PC-3 (cell line): Measurements from ENCODE around the gene SF3A1. TPM values are rescaled to one million over a fixed set of nuclear protein-coding genes. Genes with fewer than 3 reads are reported as not detected.

Experiments
- ATAC-seq: fragments of 200-7000 bp; cut with Tn5 transposase; 2 replicates; pipeline ENCODE4 v1.9.1; 2020; ENCODE audit warnings: mild to moderate bottlenecking, moderate library complexity
- BruUV-seq: library from RNA; stranded (reverse); fragments of 400-500 nt; replicated peaks from 2 replicates; lab custom pipeline; 2021; lab: Mats Ljungman, UMichigan
- CTCF ChIA-PET: fragments of 300-600 bp; sonication (Branson Sonifier 250); formaldehyde crosslinking; loops from one replicate; lab custom pipeline; 2022; ENCODE audit warnings: antibody characterized with exemption; lab: Charles Lee
- POLR2A ChIA-PET: fragments of 300-600 bp; sonication (Branson Sonifier 250); formaldehyde crosslinking; loops from one replicate; lab custom pipeline; 2022; ENCODE audit warnings: antibody characterized with exemption; ENCODE audit not compliant: unreplicated experiment; lab: Charles Lee
- DNase-seq: peaks from one replicate; pipeline ENCODE4 v3.0.0-alpha.2; 2015
- H2AFZ ChIP-seq: fragments of 300-600 bp; sonication (generic); 2 replicates; pipeline ENCODE4 v1.6.0; 2016; ENCODE audit warnings: antibody characterized with exemption, low read length
- H3F3A ChIP-seq: fragments of 300-600 bp; sonication (generic); one replicate; pipeline ENCODE4 v1.6.0; 2017; ENCODE audit warnings: antibody characterized with exemption, low read length, control low read depth, mild to moderate bottlenecking; ENCODE audit not compliant: unreplicated experiment
- H3K27ac ChIP-seq: fragments of 300-600 bp; sonication (generic); 2 replicates; pipeline ENCODE4 v1.5.1; 2016; ENCODE audit warnings: mild to moderate bottlenecking, low read length
- H3K27me3 ChIP-seq: fragments of 300-600 bp; sonication (generic); 2 replicates; pipeline ENCODE4 v1.6.1; 2016; ENCODE audit warnings: low read length, mixed read lengths
- H3K36me3 ChIP-seq: fragments of 300-600 bp; sonication (generic); 2 replicates; pipeline ENCODE4 v1.6.1; 2016; ENCODE audit warnings: low read depth, mixed run types, low read length, mixed read lengths
- H3K4me1 ChIP-seq: fragments of 300-600 bp; sonication (generic); 2 replicates; pipeline ENCODE4 v1.5.1; 2016; ENCODE audit warnings: low read length; ENCODE audit not compliant: insufficient read depth
- H3K4me2 ChIP-seq: fragments of 300-600 bp; sonication (generic); 2 replicates; pipeline ENCODE4 v1.6.0; 2016; ENCODE audit warnings: low read length
- H3K4me3 ChIP-seq: fragments of 300-600 bp; sonication (generic); 2 replicates; pipeline ENCODE4 v1.5.1; 2016; ENCODE audit warnings: mild to moderate bottlenecking, low read length, mixed read lengths
- H3K79me2 ChIP-seq: fragments of 300-600 bp; sonication (generic); 2 replicates; pipeline ENCODE4 v1.6.1; 2017; ENCODE audit warnings: low read length, mixed read lengths
- H3K9ac ChIP-seq: fragments of 300-600 bp; sonication (generic); 2 replicates; pipeline ENCODE4 v1.6.0; 2016; ENCODE audit warnings: mild to moderate bottlenecking, low read length
- H3K9me2 ChIP-seq: fragments of 300-600 bp; sonication (generic); replicated peaks from 2 replicates; pipeline ENCODE4 v1.6.1; 2016; ENCODE audit warnings: mixed run types, low read length, mixed read lengths
- H3K9me3 ChIP-seq: fragments of 300-600 bp; sonication (generic); 2 replicates; pipeline ENCODE4 v1.6.1; 2016; ENCODE audit warnings: low read length, mixed read lengths
- H4K20me1 ChIP-seq: fragments of 300-600 bp; sonication (generic); 2 replicates; pipeline ENCODE4 v1.6.1; 2016; ENCODE audit warnings: low read length, mixed read lengths
- EZH2 ChIP-seq: fragments of 300-600 bp; sonication (generic); IDR thresholded peaks from one replicate; pipeline ENCODE4 v1.6.1; 2017; ENCODE audit warnings: antibody characterized with exemption, mild to moderate bottlenecking, low read length; ENCODE audit not compliant: unreplicated experiment
- EZH2phosphoT487 ChIP-seq: fragments of 300-600 bp; sonication (generic); IDR thresholded peaks from 2 replicates; pipeline ENCODE4 v1.6.1; 2018; ENCODE audit warnings: mild to moderate bottlenecking, antibody characterized with exemption, low read length, borderline replicate concordance
- intact Hi-C: fragments of 100-400 bp; cut with micrococcal nuclease; formaldehyde crosslinking; loops from 2 replicates; pipeline ENCODE4 v1.9.0; 2023
- total RNA-seq: library from RNA; depleted of rRNA; stranded (reverse); fragments of >200 nt; gene quantifications from 2 replicates; pipeline ENCODE4 v1.2.3, GENCODE V29; 2014
- TF ChIP-seq, protein P1 (sequence below): fragments of 300-600 bp; sonication (generic); conservative IDR thresholded peaks from 2 replicates; pipeline ENCODE4 v1.5.1; 2017; ENCODE audit warnings: antibody characterized with exemption, low read depth, mild to moderate bottlenecking, low read length

SF3A1 gene
- total RNA-seq, 1 experiment from 2014 or later = 59.2 TPM

DNA sequence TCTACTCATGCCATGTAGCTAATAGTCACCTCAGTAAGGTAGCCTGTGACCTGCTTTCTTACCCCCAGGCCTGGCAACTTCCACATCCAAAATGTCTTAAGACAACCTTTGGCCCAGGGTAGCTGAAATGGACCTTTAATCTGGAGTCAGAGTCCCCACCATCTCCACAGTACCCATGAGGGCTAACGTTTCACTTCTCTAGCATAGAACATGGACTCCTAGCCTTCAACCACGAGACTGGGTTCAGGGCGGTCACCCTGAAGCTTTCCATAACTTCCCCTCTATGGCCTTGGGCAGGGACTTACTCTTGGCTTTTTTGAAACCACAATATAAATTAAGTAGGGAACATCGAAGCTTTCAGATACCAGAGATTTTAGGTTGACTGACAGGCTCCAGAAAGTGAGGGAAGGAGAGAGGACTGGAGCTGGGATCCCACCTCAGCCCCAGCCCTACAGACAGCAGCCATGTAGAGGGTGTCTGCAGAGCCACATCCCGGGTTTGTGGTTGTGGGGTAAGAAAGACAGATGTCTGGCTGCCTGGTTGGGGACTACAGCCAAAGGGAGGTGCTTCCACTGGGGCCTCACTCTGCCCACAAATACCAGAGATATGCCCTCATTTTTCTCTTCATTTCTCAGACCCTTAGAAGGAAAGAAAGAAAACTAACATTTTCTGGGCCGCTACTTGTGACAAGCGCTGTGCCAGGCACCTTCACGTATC, 32.5 kb downstream of the SF3A1 start:
- DNase-seq (no peak), ATAC-seq (no peak)
- no peaks in the 10 kb centered on the region for H3K36me3 ChIP-seq
- no peak overlapping the region for H3K4me3 ChIP-seq
- H3K9ac ChIP-seq = no peak overlapping the region
- no TSS peak for BruUV-seq
- H3F3A ChIP-seq = no peaks in the 10 kb centered on the region
- no peak overlapping the region for H3K27ac ChIP-seq
- H3K9me2 ChIP-seq = no peaks in the 10 kb centered on the region
- no peaks in the 10 kb centered on the region for H3K9me3 ChIP-seq
- no peaks in the 10 kb centered on the region for H4K20me1 ChIP-seq
- H3K4me2 ChIP-seq = peak overlapping the region; percentile 92; the same call in 1 of the 2 replicates
- ChIA-PET POLR2A (no interaction called here), CTCF (no interaction called here)
- peaks cover 51% of the 10 kb centered on the region for H3K79me2 ChIP-seq
- TF ChIP-seq, protein P1, sequence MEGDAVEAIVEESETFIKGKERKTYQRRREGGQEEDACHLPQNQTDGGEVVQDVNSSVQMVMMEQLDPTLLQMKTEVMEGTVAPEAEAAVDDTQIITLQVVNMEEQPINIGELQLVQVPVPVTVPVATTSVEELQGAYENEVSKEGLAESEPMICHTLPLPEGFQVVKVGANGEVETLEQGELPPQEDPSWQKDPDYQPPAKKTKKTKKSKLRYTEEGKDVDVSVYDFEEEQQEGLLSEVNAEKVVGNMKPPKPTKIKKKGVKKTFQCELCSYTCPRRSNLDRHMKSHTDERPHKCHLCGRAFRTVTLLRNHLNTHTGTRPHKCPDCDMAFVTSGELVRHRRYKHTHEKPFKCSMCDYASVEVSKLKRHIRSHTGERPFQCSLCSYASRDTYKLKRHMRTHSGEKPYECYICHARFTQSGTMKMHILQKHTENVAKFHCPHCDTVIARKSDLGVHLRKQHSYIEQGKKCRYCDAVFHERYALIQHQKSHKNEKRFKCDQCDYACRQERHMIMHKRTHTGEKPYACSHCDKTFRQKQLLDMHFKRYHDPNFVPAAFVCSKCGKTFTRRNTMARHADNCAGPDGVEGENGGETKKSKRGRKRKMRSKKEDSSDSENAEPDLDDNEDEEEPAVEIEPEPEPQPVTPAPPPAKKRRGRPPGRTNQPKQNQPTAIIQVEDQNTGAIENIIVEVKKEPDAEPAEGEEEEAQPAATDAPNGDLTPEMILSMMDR = no peak
- TF ChIP-seq EZH2phosphoT487 (no peak), EZH2 (no peak)
- no peaks in the 10 kb centered on the region for H3K27me3 ChIP-seq
- peaks cover 28% of the 10 kb centered on the region for H3K4me1 ChIP-seq
- intact Hi-C loops = no loop called here
- H2AFZ ChIP-seq = no peak overlapping the region

DNA sequence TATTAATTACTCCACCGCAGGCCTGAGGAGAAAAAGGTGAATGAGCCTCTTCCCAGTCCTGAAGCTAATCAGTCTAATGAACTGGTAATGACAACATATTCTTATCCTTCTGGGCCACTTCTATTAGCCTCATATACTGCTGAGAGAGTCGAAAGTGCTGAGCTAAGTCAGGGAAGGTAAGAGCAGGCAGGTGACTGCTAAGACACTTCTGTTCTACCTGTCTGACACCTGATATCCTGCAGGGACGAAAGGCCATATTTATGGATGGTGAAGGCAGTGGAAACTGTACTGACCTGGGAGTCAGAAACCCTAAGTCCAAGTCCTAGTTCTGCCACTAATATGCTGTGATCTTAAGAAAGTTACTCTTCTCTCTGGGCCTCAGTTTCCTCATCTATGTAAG, 33.4 kb downstream of the SF3A1 start:
- Histone ChIP-seq H3K4me2 (no peak overlapping the region), H2AFZ (no peak overlapping the region), H3K79me2 (peaks cover 56% of the 10 kb centered on the region), H3K9me2 (no peaks in the 10 kb centered on the region), H3K4me3 (no peak overlapping the region), H4K20me1 (no peaks in the 10 kb centered on the region), H3K27me3 (no peaks in the 10 kb centered on the region), H3K36me3 (no peaks in the 10 kb centered on the region), H3K4me1 (peaks cover 28% of the 10 kb centered on the region), H3K9me3 (no peaks in the 10 kb centered on the region), H3F3A (no peaks in the 10 kb centered on the region), H3K9ac (no peak overlapping the region), H3K27ac (no peak overlapping the region)
- TF ChIP-seq EZH2phosphoT487 (no peak), EZH2 (no peak)
- TF ChIP-seq, protein P1 = no peak
- BruUV-seq = no TSS peak
- CTCF ChIA-PET = no interaction called here
- DNase-seq = no peak
- POLR2A ChIA-PET = interaction anchor here (0.6 to 0.7 kb wide), 2 partner anchors 18 to 35 kb away, joined by 3 to 7 read pairs; no protein-coding TSS in a partner anchor
- intact Hi-C loops = no loop called here
- ATAC-seq = no peak

DNA sequence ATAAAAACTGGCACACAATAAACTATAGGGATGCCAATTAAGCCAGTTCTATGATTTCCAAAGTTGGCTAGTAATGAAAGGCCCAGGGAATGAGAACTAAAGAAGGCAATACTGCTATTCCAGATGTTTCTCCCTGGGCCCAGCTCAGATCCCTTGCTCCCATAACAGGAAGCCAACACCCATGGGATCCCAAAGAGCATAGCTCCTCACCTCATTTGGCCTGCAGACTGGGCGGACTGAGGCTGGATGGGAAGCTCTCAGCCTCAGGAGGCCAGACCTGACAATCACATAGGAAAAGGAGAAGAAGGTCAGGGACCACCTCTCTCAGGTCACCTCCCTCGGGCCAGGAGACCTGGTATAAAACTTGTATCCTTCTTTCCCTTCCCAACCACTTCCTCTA, 35.2 kb downstream of the SF3A1 start:
- ATAC-seq = no peak
- DNase-seq = no peak
- no peak for TF ChIP-seq EZH2phosphoT487
- TF ChIP-seq, protein P1 = no peak
- TF ChIP-seq EZH2 = no peak
- H3K4me2 ChIP-seq = no peak overlapping the region
- no peaks in the 10 kb centered on the region for H3K9me2 ChIP-seq
- ChIA-PET POLR2A (no interaction called here), CTCF (no interaction called here)
- no peaks in the 10 kb centered on the region for H3K36me3 ChIP-seq
- BruUV-seq = no TSS peak
- no peak overlapping the region for H3K9ac ChIP-seq
- no peak overlapping the region for H3K27ac ChIP-seq
- no peaks in the 10 kb centered on the region for H3K27me3 ChIP-seq
- no peak overlapping the region for H2AFZ ChIP-seq
- H3K4me3 ChIP-seq = no peak overlapping the region
- no peaks in the 10 kb centered on the region for H3K9me3 ChIP-seq
- H3K4me1 ChIP-seq = peaks cover 16% of the 10 kb centered on the region
- intact Hi-C loops = no loop called here
- no peaks in the 10 kb centered on the region for H4K20me1 ChIP-seq
- peaks cover 56% of the 10 kb centered on the region for H3K79me2 ChIP-seq
- no peaks in the 10 kb centered on the region for H3F3A ChIP-seq
